Fibroblast of pulmonary artery (primary cell): ENCODE results near the gene FBLN1.

Experiments used
- DNase-seq: peaks from one replicate; pipeline ENCODE4 v3.0.0-alpha.2; 2010; ENCODE audit warnings: low read depth
- H3K4me3 ChIP-seq: replicated peaks from 2 replicates; pipeline ENCODE4 v1.5.1; 2011; ENCODE audit warnings: low read depth, mild to moderate bottlenecking, control low read depth, low read length, moderate library complexity
- TF ChIP-seq, protein P1 (sequence below): IDR thresholded peaks from 2 replicates; pipeline ENCODE4 v1.5.1; 2011; ENCODE audit warnings: mild to moderate bottlenecking, control low read depth, low read length, inconsistent platforms; ENCODE audit errors: missing control alignments

FBLN1 gene

DNA sequence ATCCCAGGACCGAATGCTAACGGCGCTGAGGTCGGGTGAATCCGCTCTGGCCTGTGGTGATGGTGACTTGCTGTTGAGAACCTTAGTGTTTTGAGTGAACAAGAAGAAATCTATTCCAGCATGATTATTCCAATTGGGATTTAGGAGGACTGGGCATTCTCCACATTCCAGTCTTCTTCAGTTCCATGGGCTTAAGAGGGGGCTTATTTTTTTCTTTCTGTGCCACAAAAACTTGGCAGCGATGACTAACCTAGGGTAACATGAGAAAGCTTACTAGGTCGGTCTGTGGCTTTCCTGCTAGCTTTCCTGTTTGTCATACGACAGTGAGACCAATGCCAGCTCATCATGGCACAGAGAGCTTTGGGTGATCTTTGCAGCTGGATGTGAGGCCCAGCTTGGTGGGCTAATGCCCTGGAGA is 106.1 kb downstream of the FBLN1 start:
- TF ChIP-seq, protein P1, sequence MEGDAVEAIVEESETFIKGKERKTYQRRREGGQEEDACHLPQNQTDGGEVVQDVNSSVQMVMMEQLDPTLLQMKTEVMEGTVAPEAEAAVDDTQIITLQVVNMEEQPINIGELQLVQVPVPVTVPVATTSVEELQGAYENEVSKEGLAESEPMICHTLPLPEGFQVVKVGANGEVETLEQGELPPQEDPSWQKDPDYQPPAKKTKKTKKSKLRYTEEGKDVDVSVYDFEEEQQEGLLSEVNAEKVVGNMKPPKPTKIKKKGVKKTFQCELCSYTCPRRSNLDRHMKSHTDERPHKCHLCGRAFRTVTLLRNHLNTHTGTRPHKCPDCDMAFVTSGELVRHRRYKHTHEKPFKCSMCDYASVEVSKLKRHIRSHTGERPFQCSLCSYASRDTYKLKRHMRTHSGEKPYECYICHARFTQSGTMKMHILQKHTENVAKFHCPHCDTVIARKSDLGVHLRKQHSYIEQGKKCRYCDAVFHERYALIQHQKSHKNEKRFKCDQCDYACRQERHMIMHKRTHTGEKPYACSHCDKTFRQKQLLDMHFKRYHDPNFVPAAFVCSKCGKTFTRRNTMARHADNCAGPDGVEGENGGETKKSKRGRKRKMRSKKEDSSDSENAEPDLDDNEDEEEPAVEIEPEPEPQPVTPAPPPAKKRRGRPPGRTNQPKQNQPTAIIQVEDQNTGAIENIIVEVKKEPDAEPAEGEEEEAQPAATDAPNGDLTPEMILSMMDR, result no peak
- no peak overlapping the region for H3K4me3 ChIP-seq
- peak; percentile 16 for DNase-seq

DNA sequence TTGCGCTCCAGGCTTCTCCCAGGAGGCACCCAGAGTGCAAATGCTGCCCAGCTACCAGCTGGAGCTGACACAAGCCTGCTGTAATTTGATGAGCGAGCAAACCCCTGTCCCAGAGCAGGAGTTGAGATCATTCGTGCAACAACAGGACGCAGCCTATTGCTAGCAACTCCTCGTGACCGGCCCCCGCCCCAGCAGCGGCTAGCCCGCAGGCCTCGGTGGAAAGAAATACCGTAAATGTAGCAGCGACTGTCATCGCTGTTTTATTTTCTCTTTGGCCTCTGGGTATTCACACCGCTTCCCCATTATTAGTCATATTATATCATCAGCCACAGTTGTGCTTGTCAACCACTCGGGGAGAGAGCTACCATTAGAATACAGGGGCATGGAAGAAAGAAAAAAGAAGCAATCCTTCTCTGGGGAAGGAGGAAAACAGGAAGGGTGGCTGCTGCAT is 109.8 kb downstream of the FBLN1 start:
- DNase-seq, result peak; percentile 71
- peak overlapping the region; percentile 24 for H3K4me3 ChIP-seq
- TF ChIP-seq, protein P1, result no peak

DNA sequence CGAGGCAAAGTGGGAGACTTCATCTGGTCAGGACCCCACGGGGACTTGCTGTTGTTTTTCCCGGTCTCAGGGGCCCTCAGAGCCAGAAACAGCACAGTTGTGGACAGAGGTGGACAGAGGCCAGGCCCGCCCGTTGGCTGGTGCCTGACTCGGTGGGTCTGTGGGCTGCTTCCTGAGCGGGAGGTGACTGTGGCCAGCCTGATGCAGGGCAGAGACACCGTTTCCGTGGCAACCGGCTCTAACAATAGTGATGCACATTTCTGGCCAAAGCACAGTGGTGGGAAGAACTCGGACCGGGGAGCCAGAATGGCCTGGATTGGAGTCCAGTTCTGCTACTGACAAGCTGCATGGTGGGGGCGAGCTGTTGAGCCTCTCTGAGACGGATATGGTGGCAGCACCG is 110.3 kb downstream of the FBLN1 start:
- DNase-seq, result peak; percentile 20
- peak overlapping the region; percentile 24 for H3K4me3 ChIP-seq
- TF ChIP-seq, protein P1, result no peak

- H3K4me3 ChIP-seq, result no peak overlapping the region
- no peak for DNase-seq
- TF ChIP-seq, protein P1, result no peak
Measured at GRCh38 chr22:45615364-45615763, 112.7 kb downstream of the FBLN1 start.

- no peak for DNase-seq
- TF ChIP-seq, protein P1, result no peak
- no peak overlapping the region for H3K4me3 ChIP-seq
Measured at GRCh38 chr22:45616432-45616831, 113.7 kb downstream of the FBLN1 start.

DNA sequence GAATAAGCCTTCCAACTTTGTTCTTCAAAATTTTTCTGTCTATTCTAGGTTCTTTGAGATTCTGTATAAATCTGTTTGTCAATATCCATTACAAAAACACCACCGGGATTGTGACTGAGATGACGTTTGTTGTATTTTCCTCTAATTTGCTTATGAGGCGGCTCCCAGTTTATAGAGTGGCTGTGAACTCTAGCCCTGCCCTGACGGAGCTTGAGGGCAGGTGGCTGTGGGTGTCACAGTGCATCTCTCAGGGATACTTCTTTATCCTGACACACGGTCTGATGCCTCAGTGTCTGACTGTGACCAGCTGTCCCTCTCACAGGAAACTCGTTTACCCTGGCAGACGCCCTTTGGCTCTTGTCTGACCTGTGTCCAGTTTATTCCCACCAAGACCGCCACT is 115.3 kb downstream of the FBLN1 start:
- no peak for DNase-seq
- H3K4me3 ChIP-seq, result no peak overlapping the region
- TF ChIP-seq, protein P1, result no peak

DNA sequence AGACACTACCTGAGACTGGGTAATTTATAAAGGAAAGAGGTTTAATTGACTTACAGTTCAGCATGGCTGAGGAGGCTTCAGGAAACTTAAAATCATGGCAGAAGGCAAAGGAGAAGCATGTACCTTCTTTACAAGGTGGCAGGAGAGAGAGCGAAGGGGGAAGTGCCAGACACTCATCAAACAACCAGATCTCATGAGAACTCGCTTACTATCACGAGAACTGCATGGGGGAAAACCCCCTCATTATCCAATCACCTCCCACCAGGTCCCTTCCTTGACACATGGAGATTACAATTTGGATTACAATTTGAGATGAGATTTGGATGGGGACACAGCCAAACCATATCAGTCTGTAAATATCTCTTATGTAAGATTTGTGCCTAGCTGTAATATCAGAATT is 118.0 kb downstream of the FBLN1 start:
- no peak overlapping the region for H3K4me3 ChIP-seq
- DNase-seq, result no peak
- TF ChIP-seq, protein P1, result no peak
